Stimulated activated CD8-positive, alpha-beta memory T cell treated with anti-CD3 and anti-CD28 coated beads, Interleukin-2, amount 100 ng/mL, for 48 hours (primary cell): Measurements from ENCODE around the gene KIAA0930.
"Not testable (repeated sequence)": the region's sequence is repeated elsewhere in the genome, so short reads cannot be mapped to it uniquely, and the experiment has no call there.

Experiments
- DNase-seq, 2 donors: peaks; one replicate each; pipeline ENCODE4 v3.0.0-alpha.2; 2020; ENCODE audit warnings: low read depth in 2 of 2

The KIAA0930 gene

DNA sequence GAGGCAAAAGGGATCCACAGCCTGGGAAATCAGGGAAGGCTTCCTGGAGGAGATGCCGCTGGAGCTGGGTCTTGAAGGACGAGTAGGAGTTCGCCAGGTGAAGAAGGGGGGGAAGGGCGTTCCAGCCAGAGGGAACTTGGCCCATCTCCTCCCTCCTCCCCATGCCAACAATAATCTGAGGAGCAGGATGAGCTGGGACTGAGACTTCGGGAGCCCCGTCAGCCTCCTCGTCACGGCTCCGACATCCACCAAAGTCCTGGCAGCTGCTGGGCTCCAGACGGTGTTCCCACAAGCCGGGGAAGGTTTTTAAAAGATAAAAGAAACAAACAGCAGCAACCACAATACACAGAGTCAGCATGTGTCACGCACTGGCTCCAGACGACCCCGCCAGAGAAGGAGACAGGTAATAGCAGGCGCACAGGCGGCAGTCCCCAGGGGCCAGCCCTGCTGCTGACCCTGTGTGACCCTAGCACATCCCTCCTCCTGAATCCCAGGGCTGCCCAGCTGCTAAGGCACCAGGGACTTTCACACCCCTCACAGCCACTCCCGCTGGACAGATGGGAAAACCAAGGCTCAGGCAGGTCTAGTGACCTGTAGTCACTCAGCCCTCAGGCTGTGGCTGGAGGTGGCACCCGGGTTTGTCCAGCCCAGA lies 39.7 kb downstream of the KIAA0930 start:
- no peak for DNase-seq

DNA sequence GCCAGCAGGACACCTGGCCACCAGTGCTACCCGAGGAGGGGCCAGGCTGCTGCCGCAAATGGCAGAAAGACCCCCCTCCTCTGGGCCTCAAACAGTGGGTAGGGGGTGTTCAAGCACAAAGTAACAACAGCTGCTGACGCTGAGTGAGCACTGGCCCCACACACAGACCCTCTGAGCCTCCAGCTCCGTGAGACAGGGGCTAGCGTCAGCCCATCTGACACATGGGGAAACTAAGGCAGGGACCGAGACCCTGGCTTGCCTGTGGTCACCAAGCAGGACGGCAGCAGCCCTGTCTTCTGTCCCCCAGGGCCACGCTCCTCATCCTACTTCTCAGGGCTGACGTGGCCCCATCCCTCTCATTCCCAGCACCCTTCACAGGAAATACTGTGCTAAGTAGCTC lies 40.5 kb downstream of the KIAA0930 start:
- DNase-seq = no peak

GRCh38 chr22:45199723-45200122 lies 41.0 kb downstream of the KIAA0930 start:
- no peak for DNase-seq

DNA sequence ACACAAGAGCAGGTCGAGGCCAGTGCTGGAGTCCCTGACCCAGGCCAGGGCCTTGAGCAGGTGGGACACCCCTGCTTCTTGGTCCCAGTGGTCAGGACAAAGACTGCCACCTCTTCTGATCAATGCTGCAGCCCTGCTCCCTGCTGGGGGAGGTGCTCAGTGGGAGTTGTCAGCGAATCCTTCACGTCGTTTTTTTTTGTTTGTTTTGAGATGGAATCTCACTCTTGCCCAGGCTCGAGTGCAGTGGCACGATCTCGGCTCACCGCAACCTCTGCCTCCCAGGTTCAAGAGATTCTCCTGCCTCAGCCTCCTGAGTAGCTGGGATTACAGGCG lies 42.3 kb downstream of the KIAA0930 start:
- no peak for DNase-seq

DNA sequence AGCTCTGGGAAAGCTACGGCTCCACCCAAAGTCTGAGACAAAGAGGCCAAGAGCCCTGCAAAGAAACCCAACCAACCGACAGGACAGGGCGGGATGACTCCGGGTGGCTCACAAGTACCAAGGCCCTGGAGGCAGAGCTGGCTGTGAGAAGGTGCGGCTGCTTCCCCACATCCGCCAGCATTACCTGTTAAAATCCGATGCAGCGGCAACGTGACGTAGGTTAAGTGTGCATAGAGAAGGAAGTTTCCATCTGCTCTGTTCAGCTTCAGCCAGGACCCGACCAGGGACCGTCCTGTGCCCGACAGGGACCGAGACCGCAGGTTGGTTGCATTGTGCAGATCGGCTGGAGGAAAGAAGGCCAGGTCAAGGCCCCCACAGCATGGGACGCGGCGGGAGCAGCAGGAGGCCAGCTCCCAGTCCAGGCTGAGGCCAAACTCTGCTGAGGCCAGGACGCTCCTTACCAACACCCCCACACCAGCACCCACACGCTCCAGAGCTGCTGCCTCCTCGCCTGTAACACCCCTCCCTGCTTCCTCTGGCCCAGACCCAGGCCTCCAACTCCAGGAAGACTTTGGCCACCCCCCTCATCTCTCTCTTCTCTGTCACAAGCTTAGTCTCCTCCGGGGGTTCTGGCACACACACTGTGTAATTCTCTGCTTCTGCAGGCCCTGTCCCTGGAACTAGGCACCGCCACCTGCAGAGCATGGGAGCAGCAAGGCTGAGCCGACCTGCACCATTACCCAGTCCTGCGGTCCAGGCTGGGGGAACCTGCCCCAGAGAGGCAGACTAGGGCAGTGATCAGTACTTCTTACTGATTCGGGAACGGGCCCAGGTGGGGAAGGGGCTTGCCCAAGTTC lies 42.9 kb downstream of the KIAA0930 start:
- no peak for DNase-seq

DNA sequence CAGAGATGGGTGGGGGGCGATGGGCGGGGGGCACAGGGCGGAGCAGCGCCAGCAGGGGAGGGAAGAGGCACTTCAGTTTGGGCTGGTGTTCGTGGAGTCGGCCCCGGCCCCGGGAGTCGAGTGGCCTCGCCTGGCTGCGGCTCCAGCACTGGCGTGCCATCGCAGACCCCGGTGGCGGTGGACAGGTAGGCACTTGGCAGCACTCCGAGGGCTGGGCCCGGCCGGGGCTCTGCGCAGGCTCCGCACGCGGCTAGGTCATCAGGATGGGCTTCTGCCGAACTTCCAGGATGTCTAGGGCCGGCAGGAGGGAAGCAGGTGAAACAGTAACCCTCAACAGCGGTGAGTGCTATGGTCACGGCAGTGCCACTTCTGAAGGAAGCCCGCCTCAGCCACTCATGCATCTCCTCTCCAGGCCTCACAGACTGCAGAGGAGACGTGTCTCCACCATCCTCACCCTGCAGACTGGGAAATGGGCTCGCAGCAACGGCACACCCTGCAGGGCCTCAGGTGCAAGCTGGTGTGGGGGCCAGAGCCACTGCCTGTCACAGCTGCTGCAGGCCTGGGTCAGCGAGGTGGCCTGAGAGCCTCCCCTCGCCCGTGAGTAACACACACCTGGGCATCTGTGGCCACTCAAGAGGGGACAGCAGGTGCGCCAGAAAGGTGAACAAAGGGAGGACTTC lies 43.6 kb downstream of the KIAA0930 start:
- DNase-seq = no peak

DNA sequence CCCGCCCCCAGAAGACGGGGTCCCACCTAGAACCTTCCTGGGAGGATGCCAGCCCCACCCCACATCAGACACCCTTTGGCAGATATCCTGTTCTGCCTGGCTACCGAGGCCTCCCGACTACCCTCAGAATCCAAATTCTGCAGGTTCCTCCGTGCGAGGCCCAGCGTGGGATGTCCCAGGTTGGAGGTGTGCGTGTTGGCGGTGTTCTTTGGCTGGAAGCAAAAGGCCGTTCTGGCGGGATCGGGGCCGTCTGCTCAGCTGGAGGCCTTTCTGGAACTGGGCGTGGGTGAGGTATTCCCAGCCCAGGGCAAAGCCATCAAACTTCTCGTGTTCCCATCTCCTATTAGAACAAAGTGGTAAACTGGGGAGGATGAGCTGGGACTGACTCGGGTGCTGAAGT lies 44.4 kb downstream of the KIAA0930 start:
- no peak for DNase-seq

- no peak for DNase-seq
These were observed 45.1 kb downstream of the KIAA0930 start for GRCh38 chr22:45195616-45196015.

GRCh38 chr22:45194686-45195085 lies 46.0 kb downstream of the KIAA0930 start:
- no peak for DNase-seq

DNA sequence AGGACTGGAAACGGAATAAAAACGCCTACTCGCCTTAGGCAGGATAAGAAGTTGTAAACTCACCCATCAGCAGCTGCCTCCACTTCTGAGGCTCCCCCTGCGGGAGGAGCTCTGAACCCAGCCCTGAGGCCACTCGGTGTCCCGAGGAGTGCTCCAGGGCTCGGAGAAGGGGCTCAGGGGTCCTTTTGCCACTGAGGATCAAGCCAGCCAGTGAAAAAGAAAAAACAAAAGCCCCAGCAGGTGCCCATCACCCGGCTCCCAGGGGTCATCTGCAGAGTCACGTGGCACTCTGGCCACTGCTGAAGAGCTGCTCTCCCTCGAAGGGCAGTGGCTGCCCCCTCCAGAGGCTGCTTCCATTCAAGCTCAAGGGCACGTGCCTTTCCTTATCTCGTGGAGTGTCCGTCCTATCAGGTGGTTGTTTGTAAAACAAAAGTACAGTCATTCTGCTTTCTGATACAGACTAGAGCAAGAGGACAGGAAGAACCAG lies 48.0 kb downstream of the KIAA0930 start:
- no peak for DNase-seq

DNA sequence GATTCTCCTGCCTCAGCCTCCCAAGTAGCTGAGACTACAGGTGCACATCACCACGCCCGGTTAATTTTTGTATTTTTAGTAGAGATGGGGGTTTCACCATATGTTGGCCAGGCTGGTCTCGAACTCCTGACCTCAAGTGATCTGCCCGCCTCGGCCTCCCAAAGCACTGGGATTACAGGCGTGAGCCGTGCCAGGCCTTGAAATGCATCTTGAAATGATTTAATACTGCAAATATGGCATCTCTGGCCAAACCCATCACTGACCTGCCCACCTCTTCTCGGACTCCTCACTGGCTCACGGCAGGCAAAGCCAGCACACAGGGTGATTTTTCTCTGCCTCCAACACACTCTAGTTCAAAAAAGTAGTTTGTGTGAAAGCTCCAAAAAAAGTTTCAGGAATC lies 48.9 kb downstream of the KIAA0930 start:
- not testable (repeated sequence) for DNase-seq

DNA sequence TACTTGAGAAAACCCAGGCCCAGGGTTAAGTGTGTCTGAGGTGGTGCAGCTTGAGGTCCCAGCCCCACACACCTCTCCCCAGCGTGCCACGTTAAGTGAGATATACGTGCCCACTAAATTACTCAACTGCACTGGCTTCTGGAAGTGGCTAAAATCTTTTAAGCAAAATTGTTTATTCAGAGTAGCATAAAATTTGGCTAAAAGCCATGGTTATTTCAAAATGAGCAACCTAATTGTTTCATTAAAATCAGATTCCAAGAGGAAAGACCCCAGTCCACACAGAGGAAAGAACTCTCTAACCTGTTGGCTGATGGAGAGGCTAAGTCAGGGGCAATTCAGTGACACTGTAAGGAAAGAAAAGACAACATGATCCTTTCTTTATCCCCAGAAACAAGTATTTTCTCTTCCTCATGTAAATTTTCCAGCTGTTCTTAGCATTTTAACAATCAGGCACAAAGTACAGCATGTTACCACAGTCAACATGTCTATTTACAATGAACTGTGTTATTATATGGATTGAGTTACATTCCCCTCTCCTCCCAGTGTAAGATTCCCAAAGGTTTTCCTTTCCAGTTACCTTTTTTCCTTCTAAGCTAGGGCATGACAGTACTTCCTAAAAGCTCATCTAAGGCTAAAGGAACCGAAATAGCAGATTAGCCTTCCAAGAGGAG lies 50.4 kb downstream of the KIAA0930 start:
- no peak for DNase-seq

DNA sequence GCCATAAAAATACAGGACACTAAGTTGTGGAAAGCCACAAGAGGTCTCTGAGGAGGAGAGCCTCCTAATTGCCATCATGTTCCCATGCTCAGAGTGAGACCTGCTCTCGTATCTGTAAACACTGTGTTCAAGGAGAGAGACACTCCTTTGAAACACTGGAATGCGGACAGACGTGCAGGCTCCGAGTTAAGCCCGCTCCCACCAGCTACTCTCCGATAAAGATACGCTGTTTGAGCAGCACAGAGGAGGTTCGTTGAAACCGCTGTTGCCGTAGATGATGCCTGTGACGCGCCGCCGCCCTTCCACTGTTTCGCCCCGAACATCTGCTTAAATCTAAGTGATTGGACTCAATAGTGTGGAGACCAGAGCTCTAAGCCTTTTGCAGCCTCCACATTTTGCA lies 51.9 kb downstream of the KIAA0930 start:
- no peak for DNase-seq

GRCh38 chr22:45187891-45188290 lies 52.8 kb downstream of the KIAA0930 start:
- no peak for DNase-seq

DNA sequence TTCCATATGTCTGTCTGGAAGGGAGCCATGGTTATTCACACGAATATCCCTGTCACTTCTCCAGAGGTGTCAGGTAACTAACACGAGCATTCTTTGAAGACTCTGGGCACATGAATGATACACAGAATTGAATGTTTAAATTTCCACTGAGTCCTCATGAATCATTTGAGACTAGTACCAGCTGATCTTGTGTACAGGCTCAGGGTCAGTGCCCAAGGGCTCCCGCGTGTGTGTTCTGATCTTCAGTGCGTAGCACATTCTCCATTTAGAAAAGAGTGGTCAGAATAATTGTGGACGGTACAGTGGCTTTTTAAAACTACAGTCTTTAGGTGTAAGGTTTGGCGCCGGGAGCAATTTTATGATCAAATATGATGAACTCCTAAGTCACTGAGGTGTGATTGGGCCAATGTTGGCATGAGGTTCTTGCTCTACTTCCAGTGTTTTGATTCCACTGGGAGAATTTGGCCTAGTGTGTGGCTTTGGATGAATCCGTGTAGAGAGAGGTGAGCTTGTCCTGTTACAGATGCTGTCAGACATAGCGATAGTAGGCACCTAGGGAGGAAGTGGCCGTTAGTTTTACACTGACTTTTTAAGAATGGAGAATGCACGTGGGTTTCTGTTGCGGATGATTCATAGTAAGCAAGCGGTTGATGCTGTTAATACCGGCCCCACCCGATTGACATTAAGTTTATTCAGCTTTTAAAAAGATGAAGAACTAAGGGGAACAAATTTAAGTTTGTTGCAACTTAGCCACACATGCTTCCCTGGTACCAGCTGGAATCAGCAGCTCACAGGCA lies 54.8 kb downstream of the KIAA0930 start:
- DNase-seq = no peak

DNA sequence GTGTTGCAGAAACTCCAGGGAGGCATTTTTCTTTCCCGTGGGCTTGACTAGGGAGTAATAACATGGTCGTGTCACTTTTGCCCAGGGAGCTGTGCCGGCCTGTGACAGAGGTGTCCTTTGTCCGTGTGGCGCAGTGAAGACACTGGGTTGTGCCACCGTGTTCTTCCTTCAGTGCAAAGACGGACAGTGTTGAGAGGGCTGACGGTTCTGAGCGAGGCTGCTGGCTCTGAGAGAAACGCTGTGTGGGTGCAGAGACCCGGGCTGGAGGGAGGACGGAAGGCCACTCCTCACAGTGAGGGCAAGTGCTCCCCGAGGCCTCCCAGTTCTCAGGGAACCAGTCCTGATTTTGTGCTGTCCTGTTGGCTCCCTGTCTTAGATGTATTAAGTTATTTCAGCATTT lies 56.7 kb downstream of the KIAA0930 start:
- no peak for DNase-seq

DNA sequence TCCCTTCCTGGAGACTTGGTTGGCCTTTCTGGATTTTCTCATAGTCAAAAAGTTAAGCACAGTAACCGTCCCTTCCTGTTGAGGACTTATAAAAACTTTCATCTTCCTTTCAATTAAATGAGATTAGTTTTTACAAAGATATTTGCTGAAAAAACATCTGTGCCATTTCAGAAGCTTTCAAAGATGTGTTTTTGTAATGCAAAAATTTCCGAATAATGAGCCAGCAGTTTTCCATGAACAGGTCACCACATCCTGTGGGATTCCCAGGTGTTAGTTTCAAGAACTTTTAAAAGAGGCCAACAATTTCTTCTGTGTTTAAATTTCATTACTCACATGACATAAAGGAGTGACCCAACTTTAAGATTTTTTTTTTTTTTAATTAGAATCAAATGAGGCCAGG lies 58.9 kb downstream of the KIAA0930 start:
- no peak for DNase-seq

DNA sequence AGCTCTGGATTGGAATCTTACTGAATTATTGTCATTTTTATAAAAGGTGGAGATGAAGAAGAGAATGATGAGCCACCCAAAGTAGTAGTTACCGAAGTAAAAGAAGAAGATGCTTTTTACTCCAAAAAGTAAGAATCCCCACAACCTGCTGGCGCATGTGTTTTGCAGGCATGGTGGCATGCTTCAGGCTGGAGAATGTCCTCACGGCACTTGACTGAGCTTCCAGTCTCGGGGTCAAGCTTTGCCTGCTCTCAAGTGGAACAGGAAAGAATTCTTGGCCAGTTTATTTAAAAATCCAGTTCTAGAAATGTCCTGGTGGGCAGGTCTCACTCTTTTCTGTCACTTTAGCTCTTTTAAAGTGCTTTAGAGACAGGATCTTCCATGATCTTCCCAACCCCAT lies 59.5 kb downstream of the KIAA0930 start:
- no peak for DNase-seq

- no peak for DNase-seq
These were observed 60.5 kb downstream of the KIAA0930 start for GRCh38 chr22:45180146-45180679.

DNA sequence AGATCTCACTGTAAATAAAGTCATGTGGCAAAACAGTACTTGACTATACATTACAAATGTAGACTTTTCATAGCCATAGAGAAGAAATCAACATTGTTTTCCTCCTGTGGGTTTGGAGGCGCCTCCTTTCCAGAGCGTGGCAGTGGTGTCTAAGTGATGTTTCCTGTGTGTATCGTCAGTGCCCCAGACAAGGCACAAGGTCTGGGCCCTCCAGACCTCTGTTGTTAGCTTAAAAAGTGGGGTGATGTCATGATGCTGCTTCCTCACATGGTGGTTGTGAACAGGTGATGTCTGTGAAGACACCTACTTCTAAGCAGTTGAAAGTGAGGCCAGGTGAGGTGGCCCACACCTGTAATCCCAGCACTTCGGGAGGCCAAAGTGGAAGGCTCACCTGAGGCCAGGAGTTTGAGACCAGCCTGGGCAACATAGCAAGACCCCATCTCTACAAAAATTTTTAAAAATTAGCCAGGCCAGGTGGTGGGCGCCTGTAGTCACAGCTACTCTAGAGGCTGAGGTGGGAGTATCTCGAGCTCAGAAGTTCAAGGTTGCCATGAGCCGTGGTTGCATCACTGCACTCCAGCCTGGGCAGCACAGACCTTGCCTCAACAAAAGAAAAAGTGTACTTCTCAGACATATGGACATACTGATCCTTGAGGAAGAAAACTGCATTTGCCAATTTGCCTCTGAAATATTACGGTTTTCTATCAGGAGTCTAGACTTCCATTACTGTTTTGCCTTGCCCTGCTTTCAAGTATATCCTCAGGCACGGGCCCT lies 61.2 kb downstream of the KIAA0930 start:
- no peak for DNase-seq
